Trophoblast cell (in vitro differentiated cells and primary cell): ENCODE results near the gene TBRG4.

Experiments used
- DNase-seq, 2 donors: peaks; one replicate each; pipeline ENCODE4 v3.0.0-alpha.2; 2016
- H2AFZ ChIP-seq: 2 replicates; pipeline ENCODE4 v1.6.1; 2013; ENCODE audit warnings: low read length, moderate library complexity, mild to moderate bottlenecking; ENCODE audit not compliant: insufficient read depth, poor library complexity
- H2AK5ac ChIP-seq: 2 replicates; pipeline ENCODE4 v1.6.1; 2013; ENCODE audit warnings: mild to moderate bottlenecking, low read length
- H2BK120ac ChIP-seq: 2 replicates; pipeline ENCODE4 v1.6.1; 2013; ENCODE audit warnings: low read length, mild to moderate bottlenecking, moderate library complexity; ENCODE audit not compliant: insufficient read depth, poor library complexity
- H2BK12ac ChIP-seq: 2 replicates; pipeline ENCODE4 v1.6.1; 2013; ENCODE audit warnings: mild to moderate bottlenecking, low read length, moderate library complexity
- H2BK5ac ChIP-seq: 2 replicates; pipeline ENCODE4 v1.6.1; 2013; ENCODE audit warnings: low read length, low read depth, moderate library complexity, mild to moderate bottlenecking; ENCODE audit not compliant: poor library complexity
- H3K14ac ChIP-seq: 2 replicates; pipeline ENCODE4 v1.6.1; 2013; ENCODE audit warnings: mild to moderate bottlenecking, low read length
- H3K18ac ChIP-seq: 2 replicates; pipeline ENCODE4 v1.6.1; 2013; ENCODE audit warnings: mild to moderate bottlenecking, low read length
- H3K23ac ChIP-seq: 2 replicates; pipeline ENCODE4 v1.6.1; 2013; ENCODE audit warnings: low read length
- H3K27ac ChIP-seq: 2 replicates; pipeline ENCODE4 v1.5.1; 2013; ENCODE audit warnings: low read depth, mild to moderate bottlenecking, inconsistent platforms, low read length, moderate library complexity
- H3K27me3 ChIP-seq: 2 replicates; pipeline ENCODE4 v1.6.1; 2013; ENCODE audit warnings: inconsistent platforms, mild to moderate bottlenecking, low read length, moderate library complexity; ENCODE audit not compliant: insufficient read depth
- H3K36me3 ChIP-seq, 2 experiments: 1 replicate in 1 of 2; 2 replicates in 1 of 2; pipeline ENCODE4 v1.6.1; 2013; ENCODE audit warnings: low read length in 2 of 2, mild to moderate bottlenecking in 2 of 2, moderate library complexity in 1 of 2; ENCODE audit not compliant: insufficient read depth in 2 of 2, control insufficient read depth in 1 of 2
- H3K4ac ChIP-seq: 2 replicates; pipeline ENCODE4 v1.6.1; 2013; ENCODE audit warnings: low read depth, mild to moderate bottlenecking, low read length, moderate library complexity
- H3K4me1 ChIP-seq, 2 experiments: 1 replicate in 1 of 2; 2 replicates in 1 of 2; pipeline ENCODE4 v1.6.1; 2013; ENCODE audit warnings: low read length in 2 of 2, mild to moderate bottlenecking in 2 of 2, moderate library complexity in 1 of 2; ENCODE audit not compliant: insufficient read depth in 2 of 2, control insufficient read depth in 1 of 2
- H3K4me2 ChIP-seq: 2 replicates; pipeline ENCODE4 v1.6.1; 2013; ENCODE audit warnings: inconsistent platforms, mild to moderate bottlenecking, low read length, moderate library complexity
- H3K4me3 ChIP-seq: 2 replicates; pipeline ENCODE4 v1.5.1; 2013; ENCODE audit warnings: mild to moderate bottlenecking, low read depth, low read length, inconsistent platforms
- H3K79me1 ChIP-seq: one replicate; pipeline ENCODE4 v1.6.1; 2013; ENCODE audit warnings: low read length
- H3K79me2 ChIP-seq: 2 replicates; pipeline ENCODE4 v1.6.1; 2013; ENCODE audit warnings: low read length, mild to moderate bottlenecking; ENCODE audit not compliant: control insufficient read depth, insufficient read depth, poor library complexity
- H3K9ac ChIP-seq: 2 replicates; pipeline ENCODE4 v1.6.1; 2013; ENCODE audit warnings: mild to moderate bottlenecking, low read length
- H3K9me3 ChIP-seq: 2 replicates; pipeline ENCODE4 v1.6.1; 2013; ENCODE audit warnings: low read depth, mild to moderate bottlenecking, control low read depth, inconsistent platforms, low read length; ENCODE audit not compliant: insufficient read depth
- H4K12ac ChIP-seq: 2 replicates; pipeline ENCODE4 v1.6.1; 2013; ENCODE audit warnings: low read depth, mild to moderate bottlenecking, low read length, moderate library complexity
- H4K8ac ChIP-seq: 2 replicates; pipeline ENCODE4 v1.6.1; 2013; ENCODE audit warnings: low read depth, mild to moderate bottlenecking, low read length, moderate library complexity
- H4K91ac ChIP-seq: one replicate; pipeline ENCODE4 v1.6.1; 2013; ENCODE audit warnings: low read depth, mild to moderate bottlenecking, low read length, moderate library complexity
- WGBS: extraction: QIAGEN DNeasy Blood & Tissue Kit; methylation state at CpG from one replicate; pipeline ENCODE4 v1.1.7; 2013; ENCODE audit warnings: missing lambda C conversion rate; ENCODE audit not compliant: insufficient read length, insufficient coverage; ENCODE audit errors: extremely low coverage; 5-methylcytosine and 5-hydroxymethylcytosine counted together

The TBRG4 gene

GRCh38 chr7:45119550-45119949 is 8.1 kb upstream of the TBRG4 start:
- H3K9ac ChIP-seq = no peak overlapping the region
- no CpG with 5 or more reads among the region's 3 CpGs for WGBS
- H3K27ac ChIP-seq = no peak overlapping the region

GRCh38 chr7:45118889-45119331 is 7.4 kb upstream of the TBRG4 start:
- H3K4me2 ChIP-seq = no peak overlapping the region
- no peak overlapping the region for H2BK5ac ChIP-seq
- no peak overlapping the region for H4K91ac ChIP-seq
- H3K9ac ChIP-seq = no peak overlapping the region
- H3K4ac ChIP-seq = no peak overlapping the region
- no peaks in the 10 kb centered on the region for H3K4me1 ChIP-seq
- WGBS = no CpG with 5 or more reads among the region's 3 CpGs
- DNase-seq = no peak
- no peaks in the 10 kb centered on the region for H3K79me1 ChIP-seq
- H4K12ac ChIP-seq = no peak overlapping the region
- H2AFZ ChIP-seq = no peak overlapping the region
- H3K27me3 ChIP-seq = no peaks in the 10 kb centered on the region
- no peak overlapping the region for H2BK120ac ChIP-seq
- no peaks in the 10 kb centered on the region for H3K79me2 ChIP-seq
- H2AK5ac ChIP-seq = no peak overlapping the region
- no peak overlapping the region for H3K18ac ChIP-seq
- H3K9me3 ChIP-seq = no peaks in the 10 kb centered on the region
- H3K14ac ChIP-seq = no peak overlapping the region
- no peak overlapping the region for H4K8ac ChIP-seq
- no peak overlapping the region for H2BK12ac ChIP-seq
- H3K36me3 ChIP-seq = no peaks in the 10 kb centered on the region
- no peak overlapping the region for H3K4me3 ChIP-seq
- H3K27ac ChIP-seq = no peak overlapping the region
- no peak overlapping the region for H3K23ac ChIP-seq

More at GRCh38 chr7:45119550-45119949, 8.1 kb upstream of the TBRG4 start:
- no peaks in the 10 kb centered on the region for H3K9me3 ChIP-seq
- no peak overlapping the region for H3K4ac ChIP-seq
- H3K14ac ChIP-seq = no peak overlapping the region
- H4K12ac ChIP-seq = no peak overlapping the region
- no peaks in the 10 kb centered on the region for H3K27me3 ChIP-seq
- no peak overlapping the region for H2BK120ac ChIP-seq
- H3K79me1 ChIP-seq = no peaks in the 10 kb centered on the region
- H3K18ac ChIP-seq = no peak overlapping the region
- no peak overlapping the region for H2AFZ ChIP-seq
- no peak overlapping the region for H2AK5ac ChIP-seq
- no peak overlapping the region for H2BK12ac ChIP-seq
- H3K79me2 ChIP-seq = no peaks in the 10 kb centered on the region
- H3K4me2 ChIP-seq = no peak overlapping the region
- H4K91ac ChIP-seq = no peak overlapping the region
- H3K4me3 ChIP-seq = no peak overlapping the region
- no peaks in the 10 kb centered on the region for H3K4me1 ChIP-seq
- H4K8ac ChIP-seq = no peak overlapping the region
- H3K36me3 ChIP-seq = no peaks in the 10 kb centered on the region
- DNase-seq = no peak
- H2BK5ac ChIP-seq = no peak overlapping the region
- H3K23ac ChIP-seq = no peak overlapping the region

GRCh38 chr7:45118292-45118691 is 6.8 kb upstream of the TBRG4 start:
- Histone ChIP-seq H3K9ac (no peak overlapping the region), H2AFZ (no peak overlapping the region), H3K9me3 (no peaks in the 10 kb centered on the region), H4K12ac (no peak overlapping the region), H2AK5ac (no peak overlapping the region), H4K8ac (no peak overlapping the region), H3K36me3 (no peaks in the 10 kb centered on the region), H3K4me3 (no peak overlapping the region), H3K4me2 (no peak overlapping the region), H3K79me2 (no peaks in the 10 kb centered on the region), H3K23ac (no peak overlapping the region), H3K79me1 (no peaks in the 10 kb centered on the region), H2BK12ac (no peak overlapping the region), H4K91ac (no peak overlapping the region), H3K14ac (no peak overlapping the region), H3K18ac (no peak overlapping the region), H3K27me3 (no peaks in the 10 kb centered on the region), H3K4me1 (no peaks in the 10 kb centered on the region), H3K4ac (no peak overlapping the region), H2BK120ac (no peak overlapping the region), H3K27ac (no peak overlapping the region), H2BK5ac (no peak overlapping the region)
- DNase-seq = no peak
- WGBS = no CpG with 5 or more reads among the region's 4 CpGs

GRCh38 chr7:45117582-45117981 is 6.1 kb upstream of the TBRG4 start:
- no peak overlapping the region for H3K4me3 ChIP-seq
- WGBS = no CpG with 5 or more reads among the region's 4 CpGs

More at GRCh38 chr7:45117582-45117981, 6.1 kb upstream of the TBRG4 start:
- Histone ChIP-seq H4K12ac (no peak overlapping the region), H4K91ac (no peak overlapping the region), H3K4me2 (no peak overlapping the region), H3K4me1 (no peaks in the 10 kb centered on the region), H2AK5ac (no peak overlapping the region), H3K27ac (no peak overlapping the region), H2BK12ac (no peak overlapping the region), H3K23ac (no peak overlapping the region), H3K14ac (no peak overlapping the region), H3K9me3 (no peaks in the 10 kb centered on the region), H4K8ac (no peak overlapping the region), H3K18ac (no peak overlapping the region), H3K79me1 (no peaks in the 10 kb centered on the region), H3K9ac (no peak overlapping the region), H3K36me3 (no peaks in the 10 kb centered on the region), H2BK5ac (no peak overlapping the region), H2BK120ac (no peak overlapping the region), H3K79me2 (no peaks in the 10 kb centered on the region), H3K27me3 (no peaks in the 10 kb centered on the region), H2AFZ (no peak overlapping the region), H3K4ac (no peak overlapping the region)
- no peak for DNase-seq
